ENCODE data around the gene PIP5K1C. TPM values are rescaled to one million over a fixed set of nuclear protein-coding genes. Genes with fewer than 3 reads are reported as not detected.

The PIP5K1C gene
- total and polyA plus RNA-seq, 9 donors: 6.0 to 41.7 (median 30.8) TPM

- H3K36me3 ChIP-seq: no peaks in the 10 kb centered on the region
- no peak for DNase-seq
- H3K27ac ChIP-seq: no peak overlapping the region
- TF ChIP-seq POLR2A (IDR thresholded peaks at IDR 0.05) (no peak), EP300 (IDR thresholded peaks at IDR 0.05) (no peak)
- TF ChIP-seq, protein P1, sequence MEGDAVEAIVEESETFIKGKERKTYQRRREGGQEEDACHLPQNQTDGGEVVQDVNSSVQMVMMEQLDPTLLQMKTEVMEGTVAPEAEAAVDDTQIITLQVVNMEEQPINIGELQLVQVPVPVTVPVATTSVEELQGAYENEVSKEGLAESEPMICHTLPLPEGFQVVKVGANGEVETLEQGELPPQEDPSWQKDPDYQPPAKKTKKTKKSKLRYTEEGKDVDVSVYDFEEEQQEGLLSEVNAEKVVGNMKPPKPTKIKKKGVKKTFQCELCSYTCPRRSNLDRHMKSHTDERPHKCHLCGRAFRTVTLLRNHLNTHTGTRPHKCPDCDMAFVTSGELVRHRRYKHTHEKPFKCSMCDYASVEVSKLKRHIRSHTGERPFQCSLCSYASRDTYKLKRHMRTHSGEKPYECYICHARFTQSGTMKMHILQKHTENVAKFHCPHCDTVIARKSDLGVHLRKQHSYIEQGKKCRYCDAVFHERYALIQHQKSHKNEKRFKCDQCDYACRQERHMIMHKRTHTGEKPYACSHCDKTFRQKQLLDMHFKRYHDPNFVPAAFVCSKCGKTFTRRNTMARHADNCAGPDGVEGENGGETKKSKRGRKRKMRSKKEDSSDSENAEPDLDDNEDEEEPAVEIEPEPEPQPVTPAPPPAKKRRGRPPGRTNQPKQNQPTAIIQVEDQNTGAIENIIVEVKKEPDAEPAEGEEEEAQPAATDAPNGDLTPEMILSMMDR (IDR thresholded peaks at IDR 0.05): no peak
- no peak overlapping the region for H3K4me3 ChIP-seq
- intact Hi-C loops (cut with DNase I): no loop called here
- WGBS, 3 donors: 71 to 81% (median 77%) methylated on average over 11 of the region's 11 CpGs
- peaks cover 9% of the 10 kb centered on the region for H3K4me1 ChIP-seq (ENCODE audit: insufficient read depth)
- no peaks in the 10 kb centered on the region for H3K9me3 ChIP-seq
- H3K27me3 ChIP-seq: no peaks in the 10 kb centered on the region
Observed at GRCh38 chr19:3604987-3605343, 95.3 kb downstream of the PIP5K1C start.

DNA sequence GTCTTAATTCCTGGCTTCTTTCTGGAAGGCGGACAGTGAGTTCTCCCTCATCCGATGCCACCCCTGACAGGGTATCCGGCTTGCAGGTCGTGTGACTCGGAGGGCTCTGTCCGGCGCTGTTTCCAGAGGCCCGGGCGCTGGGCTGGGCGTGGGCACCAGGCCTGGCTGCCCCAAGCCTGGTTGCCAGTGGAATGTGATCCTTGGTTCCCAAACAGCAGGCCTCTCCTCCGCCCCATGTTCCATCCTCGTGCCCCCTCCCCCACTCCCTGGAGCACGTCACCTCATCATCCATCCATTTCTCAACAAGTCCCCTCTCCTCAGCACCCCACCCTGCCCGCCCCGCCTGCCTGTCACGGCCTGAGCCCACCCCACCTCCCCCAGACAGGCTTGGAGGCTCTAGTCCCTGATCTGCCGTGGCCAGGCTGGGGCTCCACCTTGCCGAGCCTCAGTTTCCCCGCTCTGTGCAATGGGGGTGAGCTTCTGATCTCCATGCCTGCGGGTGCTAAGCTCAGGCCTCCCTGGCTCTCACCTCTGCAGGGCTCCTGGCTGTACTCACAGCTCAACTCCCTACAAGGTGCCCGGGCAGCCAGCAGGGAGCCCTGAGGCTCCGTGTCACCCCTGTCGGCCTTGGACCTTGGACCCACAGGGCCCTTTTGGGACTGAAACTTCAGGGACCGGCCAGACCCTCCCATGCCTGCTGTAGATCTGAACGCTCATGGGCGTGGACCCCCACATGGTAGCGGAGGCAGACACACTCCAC lies 95.9 kb downstream of the PIP5K1C start:
- peaks cover 9% of the 10 kb centered on the region for H3K4me1 ChIP-seq (ENCODE audit: insufficient read depth)
- TF ChIP-seq POLR2A (IDR thresholded peaks at IDR 0.05) (no peak), EP300 (IDR thresholded peaks at IDR 0.05) (no peak)
- TF ChIP-seq, protein P1 (IDR thresholded peaks at IDR 0.05): no peak
- intact Hi-C loops (cut with DNase I): no loop called here
- no peak overlapping the region for H3K27ac ChIP-seq
- H3K9me3 ChIP-seq: no peaks in the 10 kb centered on the region
- no peaks in the 10 kb centered on the region for H3K27me3 ChIP-seq
- DNase-seq: peak in 1 of 5 donors; percentile 24
- H3K4me3 ChIP-seq: no peak overlapping the region
- no peaks in the 10 kb centered on the region for H3K36me3 ChIP-seq
- 78 to 88% (median 87%) methylated on average over 27 of the region's 27 CpGs for WGBS, 3 donors

DNA sequence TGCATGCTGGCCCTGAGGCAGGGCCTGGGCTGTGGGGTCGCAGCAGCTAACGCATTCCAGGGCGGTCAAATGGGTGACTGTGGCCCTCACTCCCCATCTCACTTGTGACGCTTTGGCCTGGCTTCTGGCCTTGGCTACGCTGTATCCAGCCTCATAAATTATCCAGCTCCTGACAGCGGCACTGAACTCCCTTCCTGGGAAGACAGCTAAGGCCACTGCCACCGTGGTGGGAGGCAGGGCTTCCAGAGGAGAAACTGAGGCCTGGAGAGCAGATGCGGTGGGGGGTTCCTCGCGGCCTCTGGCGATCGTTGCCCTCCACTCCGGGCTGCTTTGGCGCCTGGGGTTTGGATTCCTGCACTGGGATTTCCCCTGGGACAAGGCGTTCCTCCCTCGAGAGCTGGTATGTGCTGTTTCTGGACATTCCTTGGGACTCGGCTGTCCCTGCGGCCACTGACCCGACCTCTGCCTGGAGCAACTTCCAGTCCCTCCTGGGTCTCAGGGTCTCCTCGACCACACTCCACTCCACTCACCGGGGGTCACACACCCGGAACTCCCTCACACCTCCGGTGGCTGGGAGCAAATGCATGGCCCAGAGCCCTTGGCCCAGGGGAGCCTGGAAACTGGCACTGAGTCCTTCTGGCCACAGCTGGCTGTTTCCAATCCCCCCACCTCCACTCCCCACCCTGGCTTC lies 97.0 kb downstream of the PIP5K1C start:
- Histone ChIP-seq H3K27ac (no peak overlapping the region), H3K4me1 (ENCODE audit: insufficient read depth) (peaks cover 9% of the 10 kb centered on the region), H3K27me3 (no peaks in the 10 kb centered on the region), H3K36me3 (no peaks in the 10 kb centered on the region), H3K9me3 (no peaks in the 10 kb centered on the region), H3K4me3 (no peak overlapping the region)
- DNase-seq: peak in 2 of 5 donors; percentile 26 to 42
- 47 to 55% (median 53%) methylated on average over 23 of the region's 23 CpGs for WGBS, 3 donors
- TF ChIP-seq EP300 (IDR thresholded peaks at IDR 0.05): no peak
- intact Hi-C loops (cut with DNase I): no loop called here

GRCh38 chr19:3601021-3601420 lies 99.2 kb downstream of the PIP5K1C start:
- WGBS, 3 donors: 81 to 85% (median 84%) methylated on average over 12 of the region's 12 CpGs
- H3K4me3 ChIP-seq: no peak overlapping the region
- no peak overlapping the region for H3K27ac ChIP-seq
- H3K36me3 ChIP-seq: no peaks in the 10 kb centered on the region
- DNase-seq: no peak
- intact Hi-C loops (cut with DNase I): no loop called here
- H3K27me3 ChIP-seq: no peaks in the 10 kb centered on the region
- H3K9me3 ChIP-seq: no peaks in the 10 kb centered on the region
- no peaks in the 10 kb centered on the region for H3K4me1 ChIP-seq (ENCODE audit: insufficient read depth)
- TF ChIP-seq POLR2A (IDR thresholded peaks at IDR 0.05): no peak
- TF ChIP-seq, protein P1 (IDR thresholded peaks at IDR 0.05): no peak
- TF ChIP-seq EP300 (IDR thresholded peaks at IDR 0.05): no peak

DNA sequence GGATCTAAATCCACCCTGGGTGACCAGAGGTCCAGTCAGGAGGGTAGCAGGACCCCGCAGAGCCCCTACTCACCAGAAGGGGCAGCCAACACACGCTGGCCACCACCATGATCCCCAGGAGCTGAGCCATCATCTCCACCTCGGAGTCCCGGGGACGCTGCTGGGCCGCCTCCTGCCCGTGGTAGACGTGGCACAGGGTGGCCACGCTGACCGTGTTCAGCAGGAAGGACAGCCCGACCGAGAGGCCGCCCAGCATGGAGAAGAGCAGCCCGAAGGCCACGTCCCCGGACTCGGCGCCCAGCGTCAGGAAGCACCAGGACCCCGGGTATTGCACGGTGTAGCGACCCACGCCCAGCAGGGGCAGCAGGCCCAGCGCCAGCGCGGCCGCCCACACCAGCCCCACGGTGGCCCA lies 100.5 kb downstream of the PIP5K1C start:
- intact Hi-C loops (cut with DNase I): no loop called here
- Histone ChIP-seq H3K27ac (no peak overlapping the region), H3K36me3 (no peaks in the 10 kb centered on the region), H3K27me3 (no peaks in the 10 kb centered on the region), H3K9me3 (no peaks in the 10 kb centered on the region), H3K4me3 (no peak overlapping the region), H3K4me1 (ENCODE audit: insufficient read depth) (no peaks in the 10 kb centered on the region)
- TF ChIP-seq, protein P1 (IDR thresholded peaks at IDR 0.05): no peak
- TF ChIP-seq POLR2A (IDR thresholded peaks at IDR 0.05): no peak
- TF ChIP-seq EP300 (IDR thresholded peaks at IDR 0.05): no peak
- DNase-seq: no peak
- WGBS, 3 donors: 91 to 94% (median 92%) methylated on average over 28 of the region's 28 CpGs

Data from ovary (tissue), 9 donors.